Fibroblast of skin of left biceps (primary cell): ENCODE data around the gene PER2.
"Not testable (repeated sequence)": the region's sequence is repeated elsewhere in the genome, so short reads cannot be mapped to it uniquely, and the experiment has no call there.

Source experiments
- DNase-seq, 2 experiments: peaks; one replicate each; pipeline ENCODE4 v3.0.0-alpha.2; 2013; ENCODE audit warnings: low read depth in 2 of 2

Gene PER2, protein sequence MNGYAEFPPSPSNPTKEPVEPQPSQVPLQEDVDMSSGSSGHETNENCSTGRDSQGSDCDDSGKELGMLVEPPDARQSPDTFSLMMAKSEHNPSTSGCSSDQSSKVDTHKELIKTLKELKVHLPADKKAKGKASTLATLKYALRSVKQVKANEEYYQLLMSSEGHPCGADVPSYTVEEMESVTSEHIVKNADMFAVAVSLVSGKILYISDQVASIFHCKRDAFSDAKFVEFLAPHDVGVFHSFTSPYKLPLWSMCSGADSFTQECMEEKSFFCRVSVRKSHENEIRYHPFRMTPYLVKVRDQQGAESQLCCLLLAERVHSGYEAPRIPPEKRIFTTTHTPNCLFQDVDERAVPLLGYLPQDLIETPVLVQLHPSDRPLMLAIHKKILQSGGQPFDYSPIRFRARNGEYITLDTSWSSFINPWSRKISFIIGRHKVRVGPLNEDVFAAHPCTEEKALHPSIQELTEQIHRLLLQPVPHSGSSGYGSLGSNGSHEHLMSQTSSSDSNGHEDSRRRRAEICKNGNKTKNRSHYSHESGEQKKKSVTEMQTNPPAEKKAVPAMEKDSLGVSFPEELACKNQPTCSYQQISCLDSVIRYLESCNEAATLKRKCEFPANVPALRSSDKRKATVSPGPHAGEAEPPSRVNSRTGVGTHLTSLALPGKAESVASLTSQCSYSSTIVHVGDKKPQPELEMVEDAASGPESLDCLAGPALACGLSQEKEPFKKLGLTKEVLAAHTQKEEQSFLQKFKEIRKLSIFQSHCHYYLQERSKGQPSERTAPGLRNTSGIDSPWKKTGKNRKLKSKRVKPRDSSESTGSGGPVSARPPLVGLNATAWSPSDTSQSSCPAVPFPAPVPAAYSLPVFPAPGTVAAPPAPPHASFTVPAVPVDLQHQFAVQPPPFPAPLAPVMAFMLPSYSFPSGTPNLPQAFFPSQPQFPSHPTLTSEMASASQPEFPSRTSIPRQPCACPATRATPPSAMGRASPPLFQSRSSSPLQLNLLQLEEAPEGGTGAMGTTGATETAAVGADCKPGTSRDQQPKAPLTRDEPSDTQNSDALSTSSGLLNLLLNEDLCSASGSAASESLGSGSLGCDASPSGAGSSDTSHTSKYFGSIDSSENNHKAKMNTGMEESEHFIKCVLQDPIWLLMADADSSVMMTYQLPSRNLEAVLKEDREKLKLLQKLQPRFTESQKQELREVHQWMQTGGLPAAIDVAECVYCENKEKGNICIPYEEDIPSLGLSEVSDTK (N-terminal part only)

DNA sequence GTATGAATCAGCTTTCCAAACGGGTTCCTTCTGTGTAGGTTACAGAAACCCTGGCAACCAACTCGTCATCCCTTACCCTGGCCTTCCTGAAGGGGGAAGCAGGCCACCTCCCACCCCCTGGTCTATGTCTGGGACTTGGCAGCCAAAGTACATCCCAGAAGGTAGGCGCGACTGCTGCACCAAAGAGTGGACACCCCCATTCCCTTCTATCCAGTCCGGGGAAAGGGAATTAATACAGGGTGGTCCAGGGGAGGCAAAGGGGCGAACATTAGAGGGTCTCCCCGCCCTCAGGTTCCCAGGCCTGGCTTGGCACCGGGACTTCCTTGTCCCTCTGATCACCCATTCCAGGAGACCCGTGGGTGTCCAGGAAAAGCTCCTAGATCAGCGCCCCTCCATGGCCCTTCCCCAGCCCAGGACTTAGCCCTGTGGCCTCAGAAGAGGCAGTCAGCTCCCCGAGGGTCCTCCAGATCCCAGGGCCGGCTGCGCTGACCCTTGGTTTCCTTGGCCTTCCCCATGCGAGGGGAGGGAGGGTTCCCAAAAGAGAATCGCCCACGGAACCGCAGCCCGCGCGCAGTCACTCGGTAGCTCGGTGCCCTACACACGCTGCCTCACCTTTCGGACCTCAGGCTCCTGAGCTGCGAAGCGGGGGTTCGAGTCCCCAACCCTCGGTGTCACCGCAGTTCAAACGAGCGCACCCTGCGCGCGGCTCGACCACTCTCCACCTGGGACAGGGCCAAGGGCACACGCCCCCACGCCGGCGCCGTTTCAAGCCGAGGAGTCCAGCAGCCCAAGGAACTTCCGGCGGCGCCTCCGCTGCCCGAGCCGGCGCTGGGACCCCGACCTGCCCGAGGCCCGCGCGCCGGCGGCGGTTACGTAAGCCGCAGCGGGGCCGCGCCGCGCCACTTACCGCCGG lies at the start of gene PER2:
Gene PER2 (minus strand): TSS at position 874 of the 913 bp plus-strand sequence. CDS start 10,674 bp downstream, outside the sequence.
- DNase-seq, result peak; percentile 29 to 34

GRCh38 chr2:238337846-238338245 lies 49.4 kb upstream of the PER2 start:
- DNase-seq, result no peak

DNA sequence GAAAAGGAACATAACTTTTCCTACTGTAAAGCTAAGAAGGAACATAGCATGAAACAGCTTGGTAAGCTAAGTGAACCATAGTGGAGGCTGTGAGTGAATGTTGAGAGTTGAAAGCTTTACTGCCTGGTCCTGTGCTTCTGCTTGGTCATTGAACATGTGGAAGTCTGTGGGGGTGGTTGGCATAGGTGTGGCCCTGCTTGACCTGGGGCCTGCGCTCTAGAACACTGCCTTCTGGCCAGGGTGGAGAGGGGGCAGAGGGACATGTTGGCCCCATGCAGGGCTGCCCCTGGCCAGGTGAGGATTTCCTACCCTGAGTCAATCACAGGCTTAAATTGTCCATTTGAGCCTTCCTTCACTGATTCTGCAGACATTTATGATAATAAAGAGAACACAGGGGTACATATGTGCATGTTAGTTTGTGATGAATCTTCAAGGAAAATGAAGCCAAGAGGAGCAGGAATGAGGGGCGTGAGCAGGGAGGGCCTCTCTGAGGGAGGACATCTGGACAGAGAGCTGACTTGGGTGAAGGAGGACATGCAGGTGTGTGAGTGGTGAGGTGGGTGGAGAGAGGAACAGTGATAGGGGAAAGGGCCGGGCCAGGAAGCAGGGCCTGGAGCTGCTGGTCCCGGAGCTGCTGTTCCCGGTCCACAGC lies 48.5 kb upstream of the PER2 start:
- DNase-seq, result no peak

DNA sequence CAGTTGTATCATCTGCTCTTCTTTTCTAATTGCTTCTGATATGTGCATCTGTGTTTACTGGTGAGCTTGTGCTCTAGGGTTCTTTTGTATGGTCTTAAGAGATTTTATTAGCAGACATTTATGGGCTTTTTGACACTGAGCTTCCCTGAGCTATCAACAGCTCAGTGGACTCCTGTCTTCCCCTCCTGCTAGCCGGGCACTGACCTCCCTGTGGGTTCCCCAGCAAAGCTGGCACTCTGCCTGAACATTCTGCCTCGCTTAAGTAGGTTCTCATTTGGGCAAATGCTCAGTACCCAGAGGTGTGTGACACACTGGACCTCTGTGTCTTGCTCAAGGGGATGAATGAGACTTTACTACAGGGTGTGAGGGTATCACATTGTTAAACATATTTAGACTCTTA lies 47.7 kb upstream of the PER2 start:
- no peak for DNase-seq

DNA sequence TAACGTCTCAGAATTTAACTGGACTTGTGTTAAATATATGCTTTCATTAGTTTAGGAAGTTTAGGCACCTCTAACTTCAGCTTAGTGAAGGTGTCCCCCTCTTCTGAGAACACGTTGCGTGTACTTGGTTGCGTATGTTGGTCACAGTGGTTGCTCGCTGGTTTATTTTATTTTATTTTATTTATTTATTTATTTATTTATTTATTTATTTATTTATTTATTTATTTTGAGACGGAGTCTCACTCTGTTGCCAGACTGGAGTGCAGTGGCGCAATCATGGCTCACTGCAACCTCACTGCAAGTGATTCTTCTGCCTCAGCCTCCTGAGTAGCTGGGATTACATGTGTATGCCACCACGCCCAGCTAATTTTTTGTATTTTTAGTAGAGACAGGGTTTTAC lies 47.2 kb upstream of the PER2 start:
- not testable (repeated sequence) for DNase-seq

GRCh38 chr2:238334885-238335284 lies 46.5 kb upstream of the PER2 start:
- DNase-seq, result no peak

GRCh38 chr2:238331916-238332315 lies 43.5 kb upstream of the PER2 start:
- no peak for DNase-seq

GRCh38 chr2:238330391-238330790 lies 42.0 kb upstream of the PER2 start:
- DNase-seq, result no peak

GRCh38 chr2:238327751-238328150 lies 39.3 kb upstream of the PER2 start:
- no peak for DNase-seq

- DNase-seq, result no peak
Measured at GRCh38 chr2:238326801-238327365, 38.5 kb upstream of the PER2 start.

DNA sequence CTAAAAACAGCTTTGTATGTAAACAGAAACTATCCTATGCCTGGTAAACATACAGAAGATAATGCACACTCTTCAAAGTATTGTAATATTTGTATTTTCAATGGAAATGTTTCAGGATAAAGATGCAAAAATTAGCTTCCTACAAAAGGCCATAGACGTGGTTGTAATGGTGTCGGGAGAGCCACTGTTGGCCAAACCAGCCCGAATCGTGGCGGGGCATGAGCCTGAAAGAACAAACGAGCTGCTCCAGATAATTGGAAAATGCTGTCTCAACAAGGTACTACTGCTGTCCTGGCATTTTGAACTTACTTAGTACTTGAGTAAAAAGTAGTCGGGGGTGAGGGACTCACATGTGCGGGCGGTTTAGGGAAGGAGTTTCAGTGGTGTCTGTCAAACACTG lies 37.3 kb upstream of the PER2 start:
- DNase-seq, result no peak

DNA sequence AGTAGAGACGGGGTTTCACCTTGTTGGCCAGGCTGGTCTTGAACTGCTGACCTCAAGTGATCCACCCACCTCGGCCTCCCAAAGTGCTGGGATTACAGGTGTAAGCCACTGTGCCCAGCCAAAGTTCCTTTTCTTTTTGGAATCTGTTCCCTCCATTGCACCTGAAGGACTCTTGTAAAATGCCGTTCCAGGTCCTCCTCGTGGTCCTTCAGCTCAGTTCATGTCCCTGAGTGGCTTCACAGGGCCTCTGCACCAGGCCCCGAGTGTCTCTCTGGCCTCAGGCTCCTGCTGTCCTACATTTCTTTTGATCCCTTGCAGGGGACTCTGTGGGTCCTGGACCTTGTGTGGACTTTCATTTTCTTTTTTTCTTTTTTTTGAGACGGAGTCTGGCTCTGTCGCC lies 35.8 kb upstream of the PER2 start:
- DNase-seq, result not testable (repeated sequence)

DNA sequence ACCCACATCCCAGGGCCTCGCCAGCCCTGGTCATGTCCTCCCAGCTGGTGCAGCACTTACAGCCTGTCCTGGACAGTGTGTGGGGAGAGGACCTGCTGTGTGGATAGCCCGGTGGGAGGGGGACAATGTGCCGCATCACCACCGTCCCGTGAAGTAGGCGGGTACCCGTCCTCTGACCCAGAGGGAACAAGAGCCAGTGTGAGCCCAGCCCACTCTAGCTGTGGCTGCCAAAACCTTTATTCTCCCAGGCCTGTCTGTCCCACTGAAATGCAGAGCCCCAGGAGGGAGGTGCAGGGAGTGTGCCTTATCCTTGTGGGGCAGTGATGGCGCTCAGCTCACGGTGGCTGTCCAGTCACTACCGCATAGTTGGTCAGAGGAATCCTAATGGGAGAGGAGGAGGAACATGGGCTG lies 33.6 kb upstream of the PER2 start:
- no peak for DNase-seq

- DNase-seq, result no peak
Measured at GRCh38 chr2:238321467-238321866, 33.1 kb upstream of the PER2 start.

- DNase-seq, result no peak
Measured at GRCh38 chr2:238320648-238321281, 32.4 kb upstream of the PER2 start.

DNA sequence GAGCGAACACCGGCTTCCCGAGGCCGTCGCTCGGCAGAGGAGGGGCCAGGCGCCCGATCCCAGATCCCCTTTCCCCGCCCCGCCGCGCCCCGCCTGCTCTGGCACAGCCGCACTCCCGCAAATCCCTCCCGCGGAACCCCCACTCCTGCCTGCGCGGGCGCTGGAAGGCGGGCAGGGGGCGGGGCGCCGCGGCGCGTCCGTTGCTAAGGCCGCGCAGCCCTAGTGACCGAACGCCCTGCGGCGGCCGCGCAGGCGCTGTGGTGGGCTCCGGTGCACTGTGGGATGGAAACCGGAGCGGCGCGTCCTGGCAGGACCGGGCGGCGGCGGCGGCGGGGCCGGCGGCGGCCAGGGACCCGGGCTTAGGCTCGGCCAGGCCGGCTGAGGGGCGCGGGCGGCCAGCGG lies 31.8 kb upstream of the PER2 start, which contains the start of gene TRAF3IP1:
Gene TRAF3IP1 (plus strand): TSS at position 273 of the 402 bp plus-strand sequence. CDS start 145 bp downstream, outside the sequence.
- peak; percentile 78 to 79 for DNase-seq

DNA sequence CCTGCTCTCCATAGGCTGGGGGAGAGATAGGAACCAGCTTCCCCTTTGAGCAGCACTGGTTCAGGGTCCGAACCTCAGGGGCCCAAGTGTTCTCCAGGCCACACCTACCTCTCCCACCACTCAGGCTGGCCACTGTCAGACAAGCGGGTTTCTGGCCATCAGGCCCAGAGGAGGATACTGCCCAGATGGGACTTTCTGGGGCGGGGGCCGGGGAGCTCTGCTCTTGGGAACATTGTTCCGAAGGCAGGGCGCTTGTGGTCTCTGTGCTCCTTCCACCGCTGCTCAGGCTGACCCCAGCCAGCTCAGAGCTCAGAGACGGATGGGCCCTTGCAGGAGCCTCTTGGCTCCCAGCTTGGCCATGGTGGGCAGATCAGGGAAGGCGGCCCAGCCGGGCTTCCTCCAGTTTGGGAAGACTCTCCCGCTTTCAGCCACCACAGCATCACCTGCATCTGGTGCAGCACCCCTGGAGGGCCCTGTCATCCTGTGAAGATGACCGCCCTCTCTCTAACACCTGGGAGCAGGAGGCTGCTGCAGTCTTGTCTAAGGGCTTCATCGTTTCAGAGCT lies 26.7 kb upstream of the PER2 start:
- DNase-seq, result no peak

DNA sequence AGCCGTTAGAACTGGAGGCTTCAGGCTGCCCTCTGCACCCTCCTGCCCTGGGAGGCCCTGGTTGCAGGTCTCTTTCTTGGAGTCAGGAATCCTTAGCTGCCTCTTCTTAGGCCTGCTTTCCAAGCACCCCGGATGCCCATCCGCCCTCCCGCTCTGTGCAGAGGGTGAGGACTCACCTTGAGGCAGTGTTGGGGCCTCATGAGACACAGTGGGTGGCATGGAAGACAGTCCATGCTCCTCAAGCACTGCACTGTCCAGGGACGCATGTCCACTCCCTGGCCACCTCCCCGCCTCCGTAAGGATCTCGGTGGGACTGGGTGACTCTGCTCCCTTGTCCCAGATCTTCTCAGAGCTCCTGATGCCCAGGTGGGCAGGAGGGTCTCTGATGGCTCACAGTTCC lies 26.2 kb upstream of the PER2 start:
- no peak for DNase-seq

DNA sequence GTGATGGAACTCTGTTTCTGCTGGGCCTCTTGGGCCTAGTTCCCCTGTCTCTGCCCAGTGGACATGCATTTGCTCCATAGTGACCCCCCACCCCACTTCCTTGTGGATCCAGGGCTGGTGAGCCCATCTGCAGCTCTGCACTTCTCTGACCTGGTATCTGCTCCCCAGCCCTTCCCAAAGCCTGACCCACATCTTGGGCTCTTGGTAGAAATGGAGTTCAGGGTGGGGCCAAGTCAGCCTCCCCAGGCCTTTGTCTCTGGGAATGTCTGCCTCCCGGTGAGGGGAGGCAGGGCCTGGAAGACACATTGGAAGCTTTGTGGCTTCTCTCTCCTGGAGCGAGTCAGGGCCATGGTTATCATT lies 25.6 kb upstream of the PER2 start:
- DNase-seq, result no peak
